GDM1 (cell line): Measurements from ENCODE around the gene HGD.

Experiments used
- DNase-seq: peaks from one replicate; lab custom pipeline; 2025; lab: John Stamatoyannopoulos, UW

HGD gene

DNA sequence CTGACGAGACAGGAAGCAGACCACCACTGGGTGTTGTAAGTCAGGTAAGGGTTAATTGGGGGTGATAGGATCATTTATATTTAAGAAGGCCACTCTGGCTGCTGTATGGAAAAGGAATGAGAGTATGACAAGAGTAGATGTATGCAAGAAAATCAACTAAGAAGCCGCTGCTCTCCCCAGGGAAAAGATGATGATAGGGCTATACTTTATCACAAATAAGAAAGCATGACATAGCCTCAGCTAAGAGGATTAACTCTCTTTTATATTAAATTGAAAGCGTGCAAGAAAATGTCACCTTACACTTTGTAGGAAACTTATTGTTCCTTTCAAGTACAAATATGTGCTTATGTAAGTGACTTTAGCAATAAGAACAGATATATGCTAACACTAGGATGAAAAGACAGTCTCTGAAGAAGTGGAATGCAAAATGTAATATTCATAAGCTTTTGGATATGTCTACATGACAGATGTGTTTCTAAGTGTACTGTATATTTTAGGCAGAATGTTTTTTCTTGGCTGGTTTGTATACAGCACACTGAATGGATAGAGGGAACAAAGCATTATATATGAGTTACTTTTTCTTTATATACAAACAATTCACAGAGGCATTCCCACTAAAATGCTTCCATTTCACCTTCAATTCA, 94.6 kb downstream of the HGD start:
- DNase-seq = no peak
